WTC11 (cell line): ENCODE data around the gene USP7.

ENCODE experiments used
- CTCF ChIP-seq: fragments of 200-600 bp; IDR thresholded peaks from 2 replicates; pipeline ENCODE4 v1.8.0; 2022; ENCODE audit warnings: antibody characterized with exemption
- E2F4 ChIP-seq: sonication (generic); formaldehyde crosslinking; IDR thresholded peaks from 2 replicates; pipeline ENCODE4 v1.8.1; 2022; ENCODE audit warnings: low read depth, mild to moderate bottlenecking, moderate library complexity, missing genetic modification reagents, borderline replicate concordance
- ETV6 ChIP-seq: sonication (generic); formaldehyde crosslinking; IDR thresholded peaks from 2 replicates; pipeline ENCODE4 v1.8.1; 2022; ENCODE audit warnings: mild to moderate bottlenecking, missing genetic modification reagents
- HMGXB4 ChIP-seq: sonication (generic); formaldehyde crosslinking; IDR thresholded peaks from 2 replicates; pipeline ENCODE4 v1.8.1; 2023; ENCODE audit warnings: mild to moderate bottlenecking, moderate library complexity, missing genetic modification reagents
- MAX ChIP-seq: sonication (generic); formaldehyde crosslinking; IDR thresholded peaks from 2 replicates; pipeline ENCODE4 v1.8.0; 2022; ENCODE audit warnings: mild to moderate bottlenecking, missing genetic modification reagents
- RELA ChIP-seq: sonication (generic); formaldehyde crosslinking; IDR thresholded peaks from 2 replicates; pipeline ENCODE4 v1.8.1; 2022; ENCODE audit warnings: missing genetic modification reagents, mild to moderate bottlenecking, borderline replicate concordance
- SP1 ChIP-seq: sonication (generic); formaldehyde crosslinking; conservative IDR thresholded peaks from 2 replicates; pipeline ENCODE4 v1.8.1; 2022; ENCODE audit warnings: missing genetic modification reagents
- TP53 ChIP-seq: sonication (generic); formaldehyde crosslinking; IDR thresholded peaks from 2 replicates; pipeline ENCODE4 v1.8.1; 2023; ENCODE audit warnings: mild to moderate bottlenecking, missing genetic modification reagents
- USF1 ChIP-seq: sonication (generic); formaldehyde crosslinking; IDR thresholded peaks from 2 replicates; pipeline ENCODE4 v1.8.0; 2022; ENCODE audit warnings: mild to moderate bottlenecking, missing genetic modification reagents
- ZBTB43 ChIP-seq: sonication (generic); formaldehyde crosslinking; IDR thresholded peaks from 2 replicates; pipeline ENCODE4 v1.8.1; 2023; ENCODE audit warnings: mild to moderate bottlenecking, missing genetic modification reagents
- ZNF425 ChIP-seq: fragments of 250-450 bp; sonication (Bioruptor Pico); conservative IDR thresholded peaks from 2 replicates; pipeline ENCODE4 v1.9.0; 2021; ENCODE audit warnings: mild to moderate bottlenecking

- TF ChIP-seq CTCF (no peak), USF1 (CRISPR knock-in tag) (no peak), RELA (no peak), ZBTB43 (CRISPR knock-in tag) (no peak), E2F4 (CRISPR knock-in tag) (no peak), HMGXB4 (CRISPR knock-in tag) (no peak), MAX (CRISPR knock-in tag) (no peak), TP53 (CRISPR knock-in tag) (no peak), ZNF425 (CRISPR knock-in tag) (no peak), ETV6 (CRISPR knock-in tag) (no peak), SP1 (CRISPR knock-in tag) (no peak)
Observed at GRCh38 chr16:8915722-8916301, 47.9 kb downstream of the USP7 start.
